Suprapubic skin (tissue), 3 donors: ENCODE measurements around the gene AKAP13.

ENCODE experiments used
- CTCF ChIP-seq, 2 donors: fragments of 200-600 bp in 1 of 2; fragments of 450-650 bp in 1 of 2; sonication (generic) in 1 of 2; IDR thresholded peaks; one replicate each; pipeline ENCODE4 v1.5.1; 2016 to 2019; ENCODE audit warnings: antibody characterized with exemption in 2 of 2, mild to moderate bottlenecking in 1 of 2, moderate library complexity in 1 of 2
- EP300 ChIP-seq: sonication (generic); formaldehyde crosslinking; IDR thresholded peaks from one replicate; pipeline ENCODE4 v1.6.1; 2017; ENCODE audit warnings: antibody characterized with exemption
- POLR2A ChIP-seq, 2 donors: fragments of 450-650 bp; IDR thresholded peaks; one replicate each; pipeline ENCODE4 v1.6.1; 2017; ENCODE audit warnings: antibody characterized with exemption in 2 of 2, mild to moderate bottlenecking in 2 of 2, moderate library complexity in 2 of 2

GRCh38 chr15:85374831-85375230, 5.6 kb upstream of the AKAP13 start:
- no peak for TF ChIP-seq CTCF (IDR thresholded peaks at IDR 0.05)
- TF ChIP-seq EP300, result no peak
- TF ChIP-seq POLR2A (IDR thresholded peaks at IDR 0.05), result no peak
